ENCODE results near the gene TET3. TPM values are rescaled to one million over a fixed set of nuclear protein-coding genes. Genes with fewer than 3 reads are reported as not detected.

TET3 gene
- total RNA-seq, 1 donor from 2014 or later = 34.6 TPM

DNA sequence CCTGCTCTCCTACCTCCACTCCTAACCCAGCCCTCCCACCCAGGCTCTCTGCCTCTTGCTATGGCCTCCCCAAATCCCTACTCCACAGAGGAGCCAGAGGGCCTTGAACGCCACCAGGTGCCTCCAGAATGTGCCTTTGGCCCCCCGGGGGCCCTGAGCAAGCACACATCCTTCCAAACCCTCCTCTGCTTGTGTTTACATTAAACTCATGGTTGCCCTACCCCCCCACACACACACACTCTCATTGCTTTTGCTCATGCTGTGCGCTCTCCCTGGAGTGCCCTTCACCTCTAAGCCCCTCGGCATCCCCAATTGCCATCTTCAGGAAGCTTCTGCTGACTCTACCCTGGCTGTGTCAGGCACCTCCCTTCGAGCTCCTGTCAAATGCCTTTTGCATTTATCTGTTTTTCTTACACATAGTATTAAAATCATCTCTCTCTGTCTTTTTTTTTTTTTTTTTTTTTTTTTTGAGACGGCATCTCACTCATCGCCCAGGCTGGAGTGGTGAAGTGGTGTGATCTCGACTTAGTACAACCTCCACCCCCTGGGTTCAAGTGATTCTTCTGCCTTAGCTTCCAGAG, 16.3 kb upstream of the TET3 start:
- TF ChIP-seq, protein P1, sequence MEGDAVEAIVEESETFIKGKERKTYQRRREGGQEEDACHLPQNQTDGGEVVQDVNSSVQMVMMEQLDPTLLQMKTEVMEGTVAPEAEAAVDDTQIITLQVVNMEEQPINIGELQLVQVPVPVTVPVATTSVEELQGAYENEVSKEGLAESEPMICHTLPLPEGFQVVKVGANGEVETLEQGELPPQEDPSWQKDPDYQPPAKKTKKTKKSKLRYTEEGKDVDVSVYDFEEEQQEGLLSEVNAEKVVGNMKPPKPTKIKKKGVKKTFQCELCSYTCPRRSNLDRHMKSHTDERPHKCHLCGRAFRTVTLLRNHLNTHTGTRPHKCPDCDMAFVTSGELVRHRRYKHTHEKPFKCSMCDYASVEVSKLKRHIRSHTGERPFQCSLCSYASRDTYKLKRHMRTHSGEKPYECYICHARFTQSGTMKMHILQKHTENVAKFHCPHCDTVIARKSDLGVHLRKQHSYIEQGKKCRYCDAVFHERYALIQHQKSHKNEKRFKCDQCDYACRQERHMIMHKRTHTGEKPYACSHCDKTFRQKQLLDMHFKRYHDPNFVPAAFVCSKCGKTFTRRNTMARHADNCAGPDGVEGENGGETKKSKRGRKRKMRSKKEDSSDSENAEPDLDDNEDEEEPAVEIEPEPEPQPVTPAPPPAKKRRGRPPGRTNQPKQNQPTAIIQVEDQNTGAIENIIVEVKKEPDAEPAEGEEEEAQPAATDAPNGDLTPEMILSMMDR (conservative IDR thresholded peaks at IDR 0.05) = no peak
- no peaks in the 10 kb centered on the region for H3K9me3 Mint-ChIP-seq
- peaks cover 16% of the 10 kb centered on the region for H3K4me1 Mint-ChIP-seq (ENCODE audit: unreplicated experiment)
- no peak for DNase-seq (ENCODE audit: extremely low spot score, unreplicated experiment)
- H3K4me3 Mint-ChIP-seq = no peak overlapping the region
- peaks cover 3% of the 10 kb centered on the region for H3K36me3 Mint-ChIP-seq
- H3K27me3 Mint-ChIP-seq = no peaks in the 10 kb centered on the region
- no peak overlapping the region for H3K27ac Mint-ChIP-seq

- no peak for DNase-seq (ENCODE audit: extremely low spot score, unreplicated experiment)
- H3K27ac Mint-ChIP-seq = no peak overlapping the region
- TF ChIP-seq, protein P1 (conservative IDR thresholded peaks at IDR 0.05) = no peak
- peaks cover 3% of the 10 kb centered on the region for H3K36me3 Mint-ChIP-seq
- no peaks in the 10 kb centered on the region for H3K27me3 Mint-ChIP-seq
- H3K4me3 Mint-ChIP-seq = no peak overlapping the region
- H3K4me1 Mint-ChIP-seq (ENCODE audit: unreplicated experiment) = peaks cover 16% of the 10 kb centered on the region
- no peaks in the 10 kb centered on the region for H3K9me3 Mint-ChIP-seq
Observed at GRCh38 chr2:73969356-73969755, 15.4 kb upstream of the TET3 start.

DNA sequence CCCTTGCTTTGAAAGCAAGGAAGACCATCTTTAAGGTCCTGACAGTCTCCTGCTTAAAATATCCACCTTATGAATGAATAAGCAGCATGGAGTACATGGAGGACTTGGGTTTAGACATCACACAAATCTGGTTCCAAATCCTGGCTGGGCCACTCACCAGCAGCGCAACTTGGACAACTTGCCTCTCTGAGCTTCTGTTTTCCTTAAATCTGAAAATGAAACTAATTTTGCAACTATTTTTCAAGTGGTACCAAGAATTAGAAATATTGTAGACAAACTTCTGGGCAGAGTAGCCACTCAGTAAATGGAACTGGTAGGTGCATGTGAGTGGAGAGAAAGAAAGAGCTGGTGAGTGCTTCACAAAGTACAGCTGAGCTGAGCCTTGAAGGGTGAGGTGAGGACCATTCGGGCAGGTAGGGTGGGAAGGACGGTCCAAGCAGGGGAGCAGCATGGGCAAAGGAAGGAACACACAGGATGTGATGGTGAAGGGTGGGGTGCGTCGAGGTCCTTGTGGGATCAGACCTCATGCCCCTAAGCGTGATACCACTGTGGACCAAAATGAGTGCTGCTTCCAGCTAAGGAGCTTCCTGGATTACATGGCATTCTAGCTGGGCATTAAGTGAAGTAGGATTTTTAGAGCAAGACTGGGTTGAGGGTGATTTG, 14.4 kb upstream of the TET3 start:
- H3K4me1 Mint-ChIP-seq (ENCODE audit: unreplicated experiment) = peaks cover 15% of the 10 kb centered on the region
- peak overlapping the region; percentile 19 for H3K4me3 Mint-ChIP-seq
- TF ChIP-seq, protein P1 (conservative IDR thresholded peaks at IDR 0.05) = no peak
- no peak for DNase-seq (ENCODE audit: extremely low spot score, unreplicated experiment)
- H3K9me3 Mint-ChIP-seq = no peaks in the 10 kb centered on the region
- H3K27me3 Mint-ChIP-seq = no peaks in the 10 kb centered on the region
- H3K36me3 Mint-ChIP-seq = peaks cover 1% of the 10 kb centered on the region
- no peak overlapping the region for H3K27ac Mint-ChIP-seq

DNA sequence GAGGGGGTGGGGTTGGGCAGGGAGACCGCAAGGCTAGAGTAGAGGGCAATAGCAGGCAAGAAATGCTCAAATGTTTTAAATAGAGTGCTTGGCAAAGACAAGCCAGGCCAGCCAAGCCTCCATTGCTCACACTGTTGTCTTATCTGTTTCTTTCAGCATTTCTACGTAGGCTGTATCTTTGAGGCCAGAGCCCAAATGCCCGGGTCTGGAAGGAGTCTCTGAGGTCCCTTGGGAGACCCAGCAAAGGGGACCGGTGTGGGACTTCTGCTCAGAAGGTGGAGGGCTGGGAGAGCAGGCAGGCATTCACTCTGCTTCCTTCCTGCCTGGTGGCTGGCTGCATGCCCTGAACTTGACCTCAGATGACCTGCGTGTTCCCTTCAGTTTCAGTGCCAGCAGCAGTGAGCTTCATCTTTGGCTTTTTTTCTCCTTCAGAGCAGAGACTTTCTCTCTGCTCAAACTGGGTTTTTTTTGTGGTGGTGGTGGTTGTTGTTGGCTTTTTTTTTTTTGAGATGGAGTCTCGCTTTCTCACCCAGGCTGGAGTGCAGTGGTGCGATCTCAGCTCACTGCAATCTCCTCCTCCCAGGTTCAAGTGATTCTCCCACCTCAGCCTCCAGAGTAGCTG, 13.7 kb upstream of the TET3 start:
- Mint-ChIP-seq H3K4me1 (ENCODE audit: unreplicated experiment) (peaks cover 12% of the 10 kb centered on the region), H3K9me3 (no peaks in the 10 kb centered on the region), H3K4me3 (no peak overlapping the region), H3K36me3 (no peaks in the 10 kb centered on the region), H3K27me3 (peaks cover 6% of the 10 kb centered on the region), H3K27ac (no peak overlapping the region)
- no peak for DNase-seq (ENCODE audit: extremely low spot score, unreplicated experiment)
- TF ChIP-seq, protein P1 (conservative IDR thresholded peaks at IDR 0.05) = no peak

DNA sequence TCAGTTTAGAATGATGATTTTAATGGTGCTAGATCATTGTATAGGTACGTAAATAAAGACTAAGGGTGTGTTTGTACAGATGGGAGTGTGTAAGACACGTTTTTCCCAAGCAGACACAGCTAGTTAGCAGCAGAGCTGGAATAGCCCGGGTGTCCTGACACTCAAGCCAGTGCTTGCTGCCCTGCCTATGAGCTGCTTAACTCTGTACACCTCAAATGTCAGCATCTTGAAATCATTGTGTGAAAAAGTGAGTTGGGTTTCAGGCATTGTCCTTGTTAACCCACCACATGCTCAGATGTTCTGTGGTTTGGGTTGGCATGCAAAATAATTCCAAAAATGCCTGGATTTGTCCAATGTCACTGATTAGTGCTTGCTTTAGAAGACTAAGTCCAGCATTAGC, 13.0 kb upstream of the TET3 start:
- H3K36me3 Mint-ChIP-seq = no peaks in the 10 kb centered on the region
- H3K27me3 Mint-ChIP-seq = peaks cover 11% of the 10 kb centered on the region
- H3K9me3 Mint-ChIP-seq = no peaks in the 10 kb centered on the region
- no peak for DNase-seq (ENCODE audit: extremely low spot score, unreplicated experiment)
- H3K27ac Mint-ChIP-seq = no peak overlapping the region
- peaks cover 12% of the 10 kb centered on the region for H3K4me1 Mint-ChIP-seq (ENCODE audit: unreplicated experiment)
- TF ChIP-seq, protein P1 (conservative IDR thresholded peaks at IDR 0.05) = no peak
- no peak overlapping the region for H3K4me3 Mint-ChIP-seq

Measured in type B pancreatic cell (in vitro differentiated cells).